GM21381 (cell line): Measurements from ENCODE around the gene CABP1.
"Not testable (repeated sequence)": the region's sequence is repeated elsewhere in the genome, so short reads cannot be mapped to it uniquely, and the experiment has no call there.

Experiments
- ATAC-seq: cut with Tn5 transposase; IDR thresholded peaks from one replicate; pipeline ENCODE4 v1.9.1; 2021; ENCODE audit warnings: mild to moderate bottlenecking, moderate library complexity; ENCODE audit not compliant: unreplicated experiment

Gene CABP1

GRCh38 chr12:120639771-120640721 is at the start of gene CABP1:
TSS of gene CABP1 (plus strand) at chr12:120640626. CDS start at chr12:120640686, 60 bp downstream.
- peak; percentile 61 for ATAC-seq

DNA sequence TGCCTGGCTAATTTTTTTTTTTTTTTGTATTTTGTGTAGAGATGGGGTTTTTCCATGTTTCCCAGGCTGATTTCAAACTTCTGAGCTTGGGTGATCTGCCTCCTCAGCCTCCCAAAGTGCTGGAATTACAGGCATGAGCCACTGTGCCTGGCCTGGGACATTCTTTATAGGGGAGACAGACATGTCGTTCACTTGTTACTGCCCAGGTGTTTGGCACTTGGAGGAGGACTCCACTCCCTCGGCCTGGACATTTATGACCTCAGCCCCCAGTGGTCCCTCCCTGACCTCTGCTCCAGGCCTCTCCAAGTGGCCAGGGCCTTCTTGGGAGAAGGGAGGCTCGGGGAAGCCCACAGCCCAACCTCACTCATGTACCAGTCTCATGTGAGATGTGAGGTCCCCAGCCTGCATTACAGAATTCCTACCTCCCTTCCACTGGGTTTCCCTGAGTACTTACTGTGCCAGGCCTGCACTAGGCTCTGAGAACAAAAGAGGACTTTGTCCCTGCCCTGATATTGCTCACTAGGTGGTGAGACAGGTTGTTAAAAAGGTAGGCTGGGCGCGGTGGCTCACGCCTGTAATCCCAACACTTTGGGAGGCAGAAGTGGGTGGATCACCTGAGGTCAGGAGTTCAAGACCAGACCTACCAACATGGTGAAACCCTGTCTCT is 49.6 kb upstream of the CABP1 start:
- no peak for ATAC-seq

DNA sequence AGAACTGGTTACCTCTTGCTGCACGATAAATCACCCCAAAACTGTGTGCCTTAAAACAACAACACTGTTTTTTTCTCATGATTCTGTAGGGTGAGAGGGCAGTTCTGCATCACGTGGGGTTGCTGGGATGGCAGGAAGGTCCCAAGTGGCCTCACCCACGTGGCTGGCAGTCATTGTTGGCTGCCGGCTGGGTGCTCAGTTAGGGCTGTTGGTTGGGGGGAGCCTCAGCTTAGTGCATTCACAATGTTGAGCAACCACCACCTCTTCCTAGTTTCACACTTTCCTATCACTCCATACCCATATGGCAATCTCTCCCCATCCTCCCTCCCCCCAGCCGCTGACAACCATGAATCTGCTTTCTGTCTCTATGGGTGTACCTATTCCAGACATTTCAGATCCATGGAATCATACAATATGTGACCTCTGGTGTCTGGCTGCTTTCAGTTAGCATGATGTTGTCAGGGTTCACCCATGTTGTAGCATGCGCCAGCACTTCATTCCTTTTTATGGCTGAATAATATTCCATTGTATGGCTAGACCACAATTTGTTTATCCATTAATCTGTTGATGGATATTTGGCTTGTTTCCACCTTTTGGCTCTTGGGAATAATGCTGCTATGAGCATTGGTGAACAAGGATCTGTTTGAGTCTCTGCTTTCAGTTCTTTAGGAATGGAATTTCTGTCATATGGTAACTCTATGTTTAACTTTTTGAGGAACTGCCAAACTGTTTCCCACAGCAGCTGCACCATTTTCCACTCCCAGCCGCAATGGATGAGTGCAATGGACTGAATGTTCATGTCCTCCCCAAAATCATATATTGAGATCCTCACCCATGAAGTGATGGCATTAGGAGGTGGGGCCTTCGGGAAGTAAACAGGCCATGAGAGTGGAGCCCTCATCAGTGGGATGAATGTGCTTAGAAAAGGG is 48.0 kb upstream of the CABP1 start:
- ATAC-seq: no peak

DNA sequence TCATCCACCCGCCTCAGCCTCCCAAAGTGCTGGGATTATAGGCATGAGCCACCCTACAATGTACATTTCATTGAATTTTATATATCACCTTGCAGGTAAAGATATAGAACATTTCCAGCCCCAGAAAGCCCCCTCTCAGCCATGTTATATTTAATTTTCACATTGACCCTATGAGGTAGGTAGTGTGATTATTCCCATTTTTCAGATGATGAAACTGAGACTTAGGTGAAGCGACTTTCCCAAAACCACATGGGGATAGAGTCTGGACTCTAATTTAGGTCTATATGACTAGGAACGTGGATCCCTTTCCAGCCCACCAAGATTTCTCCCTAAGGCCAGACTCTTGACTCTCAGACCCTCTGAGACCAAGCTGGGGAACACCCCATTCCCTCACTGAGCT is 43.5 kb upstream of the CABP1 start:
- ATAC-seq: no peak

GRCh38 chr12:120597861-120598260 is 42.6 kb upstream of the CABP1 start:
- ATAC-seq: no peak

GRCh38 chr12:120598674-120599463 is 41.6 kb upstream of the CABP1 start:
- ATAC-seq: no peak

- no peak for ATAC-seq
These were observed 40.5 kb upstream of the CABP1 start for GRCh38 chr12:120599672-120600552.

DNA sequence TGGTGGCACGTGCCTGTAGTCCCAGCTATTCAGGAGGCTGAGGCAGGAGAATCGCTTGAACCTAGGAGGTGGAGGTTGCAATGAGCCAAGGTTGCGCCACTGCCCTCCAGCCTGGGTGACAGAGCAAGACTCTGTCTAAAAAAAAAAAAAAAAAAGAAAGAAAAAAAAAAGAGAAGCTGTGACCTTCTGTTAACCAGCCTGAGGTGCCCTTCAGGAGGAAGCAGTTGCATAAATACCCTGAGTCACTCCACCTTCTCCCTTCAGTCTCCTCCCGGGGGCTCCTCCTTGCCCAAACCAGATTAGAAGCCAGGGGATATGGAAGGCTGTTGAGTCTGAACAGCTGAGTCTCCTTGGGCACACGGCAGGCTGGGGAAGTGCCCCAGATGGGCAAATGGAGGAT is 38.0 kb upstream of the CABP1 start:
- not testable (repeated sequence) for ATAC-seq

DNA sequence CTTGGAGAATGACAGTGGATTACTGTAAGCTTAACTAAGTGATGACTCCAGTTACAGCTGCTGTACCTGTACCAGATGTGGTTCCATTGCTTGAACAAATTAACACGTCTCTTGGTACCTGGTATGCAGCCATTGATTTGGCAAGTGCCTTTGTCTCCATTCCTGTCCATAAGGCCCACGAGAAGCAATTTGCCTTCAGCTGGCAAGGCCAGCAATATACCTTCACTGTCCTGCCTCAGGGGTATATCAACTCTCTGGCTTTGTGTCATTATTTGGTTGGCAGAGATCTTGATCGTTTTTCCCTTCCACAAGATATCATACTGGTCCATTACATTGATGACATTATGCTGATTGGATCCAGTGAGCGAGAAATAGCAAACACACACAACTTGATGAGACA is 29.9 kb upstream of the CABP1 start:
- no peak for ATAC-seq

DNA sequence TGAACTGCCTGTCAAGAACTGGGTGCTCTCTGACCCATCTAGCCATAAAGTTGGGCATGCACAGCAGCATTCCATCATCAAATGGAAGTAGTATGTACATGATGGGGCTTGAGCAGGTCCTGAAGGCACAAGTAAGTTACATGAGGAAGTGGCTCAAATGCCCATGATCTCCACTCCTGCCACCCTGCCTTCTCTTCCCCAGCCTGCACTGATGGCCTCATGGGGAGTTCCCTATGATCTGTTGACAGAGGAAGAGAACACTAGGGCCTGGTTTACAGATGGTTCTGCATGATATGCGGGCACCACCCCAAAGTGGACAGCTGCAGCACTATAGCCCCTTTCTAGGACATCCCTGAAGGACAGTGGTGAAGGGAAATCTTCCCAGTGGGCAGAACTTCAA is 28.9 kb upstream of the CABP1 start:
- not testable (repeated sequence) for ATAC-seq

- no peak for ATAC-seq
These were observed 25.6 kb upstream of the CABP1 start for GRCh38 chr12:120614848-120615247.

GRCh38 chr12:120617193-120617592 is 23.2 kb upstream of the CABP1 start:
- not testable (repeated sequence) for ATAC-seq

GRCh38 chr12:120617767-120618166 is 22.7 kb upstream of the CABP1 start:
- not testable (repeated sequence) for ATAC-seq

- no peak for ATAC-seq
These were observed 21.3 kb upstream of the CABP1 start for GRCh38 chr12:120618954-120619615.

DNA sequence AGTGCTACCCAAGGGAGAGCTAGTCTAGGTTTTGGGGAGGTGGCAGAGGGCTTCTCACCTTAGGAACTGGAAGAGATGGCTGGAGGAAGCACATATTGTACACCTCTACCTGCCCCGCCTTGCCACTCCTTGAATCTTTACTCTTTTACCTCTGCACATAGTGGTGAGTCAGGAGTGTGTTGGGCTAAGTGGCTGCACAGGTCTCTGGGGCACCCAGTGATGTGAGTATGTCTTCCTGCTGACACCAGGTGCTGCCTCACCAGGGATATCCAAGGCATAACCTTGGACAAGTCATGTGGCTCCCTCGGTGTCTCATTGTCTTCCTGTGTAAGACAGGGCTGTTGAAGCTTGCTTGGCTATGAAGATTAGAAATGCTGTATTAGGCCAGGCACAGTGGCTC is 19.8 kb upstream of the CABP1 start:
- no peak for ATAC-seq

DNA sequence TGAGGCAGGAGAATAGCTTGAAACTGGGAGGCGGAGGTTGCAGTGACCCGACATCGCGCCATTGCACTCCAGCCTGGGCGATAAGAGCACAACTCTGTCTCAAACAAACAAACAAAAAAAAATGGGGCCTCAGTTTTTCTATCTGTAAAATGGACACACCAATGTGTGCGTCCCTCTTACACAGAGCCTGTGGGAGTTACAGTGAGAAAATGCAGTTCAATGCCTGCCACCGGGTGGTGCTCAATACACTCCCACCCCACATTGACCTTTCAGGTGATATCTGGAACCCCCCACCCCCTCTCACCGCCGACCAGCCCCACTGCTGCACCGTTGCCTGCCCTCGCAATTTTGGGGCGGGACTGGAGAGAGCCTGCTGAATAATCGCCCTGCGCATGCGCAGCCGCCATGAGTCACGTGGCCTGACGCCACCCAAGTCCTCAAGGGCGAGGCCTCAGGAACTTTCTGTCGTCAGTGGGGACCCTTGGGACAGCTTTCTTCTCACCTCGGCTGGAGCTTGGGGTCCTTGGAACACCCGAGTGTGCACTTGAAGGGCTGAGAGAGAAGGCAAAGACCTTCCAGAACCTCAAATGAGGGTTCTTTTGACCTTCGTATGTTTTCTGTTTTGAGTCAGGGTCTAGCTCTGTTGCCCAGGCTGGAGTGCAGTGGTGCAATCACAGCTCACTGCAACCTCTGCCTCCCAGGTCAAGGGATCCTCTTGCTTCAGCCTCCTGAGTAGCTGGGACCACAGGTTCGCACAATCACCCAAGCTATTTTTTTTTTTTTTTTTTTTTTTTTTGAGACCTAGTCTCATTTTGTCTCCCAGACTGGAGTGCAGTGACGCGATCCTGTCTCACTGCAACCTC is 14.6 kb upstream of the CABP1 start:
- ATAC-seq: no peak

DNA sequence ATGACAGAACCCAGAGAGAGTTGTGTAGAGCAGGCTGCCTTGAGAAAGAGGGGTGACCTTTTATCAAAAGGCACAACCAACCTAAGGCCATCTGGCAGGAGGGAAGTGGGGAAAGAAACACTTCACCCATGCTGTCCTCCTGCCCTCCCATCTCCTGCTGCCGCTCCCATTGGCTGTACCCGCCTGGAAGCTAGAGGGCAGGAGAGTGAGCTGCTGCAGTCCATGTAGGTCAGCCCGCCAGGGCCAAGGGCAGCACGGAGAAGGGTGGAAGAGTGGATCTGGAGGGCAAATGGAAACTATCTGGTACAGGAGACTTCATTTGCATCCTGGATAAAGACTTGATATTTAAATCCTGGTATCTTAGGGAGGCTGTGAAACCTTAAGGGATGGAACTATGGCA is 11.5 kb upstream of the CABP1 start:
- ATAC-seq: no peak
